Cardiac septum (tissue), 1 donor: Measurements from ENCODE around the gene CST9. TPM values are rescaled to one million over a fixed set of nuclear protein-coding genes. Genes with fewer than 3 reads are reported as not detected.

Experiments
- DNase-seq: peaks from one replicate; pipeline ENCODE4 v3.0.0-alpha.2; 2020; ENCODE audit warnings: low spot score
- intact Hi-C: fragments of 100-400 bp; cut with DNase I; formaldehyde crosslinking; loops from one replicate; pipeline ENCODE4 v1.14.0; 2022
- long read RNA-seq: library from polyadenylated mRNA; unstranded; transcript quantifications from one replicate; pipeline ENCODE4 v2.0.0, GENCODE V29; 2021
- total RNA-seq: library from RNA; stranded (reverse); fragmentation: NEBNext Ultra II Directional; extraction: Animal tissue kit (Norgen Biotek cat#: 25700); gene quantifications from one replicate; pipeline ENCODE4 v1.2.1, GENCODE V29; 2021
- donor health status: DM: no; HTN: no; CAD: no.

CST9 gene
- not detected for total RNA-seq
- long read RNA-seq, result 0 reads

GRCh38 chr20:23605867-23606651 lies at the start of gene CST9:
TSS of gene CST9 (minus strand) at chr20:23605917. CDS start at chr20:23605864, 53 bp downstream.
- intact Hi-C loops, result loop anchor here (5.0 kb wide), 2 partner anchors 164 to 239 kb away; no protein-coding TSS in a partner anchor
- no peak for DNase-seq

- intact Hi-C loops, result no loop called here
Observed at GRCh38 chr20:23654717-23655116, 49.0 kb upstream of the CST9 start.

GRCh38 chr20:23654000-23654399 lies 48.3 kb upstream of the CST9 start:
- intact Hi-C loops, result no loop called here

More at GRCh38 chr20:23654717-23655116, 49.0 kb upstream of the CST9 start:
- DNase-seq, result no peak

DNA sequence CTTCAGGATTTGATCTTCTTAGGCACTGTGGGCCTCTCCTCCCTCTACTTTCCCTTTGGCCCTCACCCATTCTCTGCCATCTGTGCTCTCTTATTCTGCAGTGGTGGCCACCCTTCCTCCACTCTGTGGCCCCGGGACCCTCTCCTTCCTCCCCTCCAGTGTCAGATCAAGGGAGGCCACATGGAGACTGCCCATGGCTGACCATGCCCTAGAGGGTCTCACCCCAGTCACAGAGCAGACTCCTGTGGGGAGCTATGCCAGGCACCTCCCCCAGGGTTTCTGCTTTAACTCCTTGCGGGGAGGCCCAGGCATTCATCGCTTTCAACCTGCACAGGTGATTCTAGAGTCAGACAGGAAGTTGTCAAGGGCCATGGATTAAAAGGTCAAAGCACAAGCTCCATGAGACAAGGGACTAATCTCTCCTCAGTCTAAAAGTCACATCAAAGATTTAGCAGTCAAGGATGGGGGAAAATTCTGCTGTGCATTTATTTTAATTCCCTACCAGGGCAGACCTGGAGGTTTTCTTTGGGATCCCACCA lies 47.8 kb upstream of the CST9 start:
- intact Hi-C loops, result no loop called here
- no peak for DNase-seq

More at GRCh38 chr20:23654000-23654399, 48.3 kb upstream of the CST9 start:
- no peak for DNase-seq

GRCh38 chr20:23652926-23653325 lies 47.2 kb upstream of the CST9 start:
- intact Hi-C loops, result no loop called here
- no peak for DNase-seq

DNA sequence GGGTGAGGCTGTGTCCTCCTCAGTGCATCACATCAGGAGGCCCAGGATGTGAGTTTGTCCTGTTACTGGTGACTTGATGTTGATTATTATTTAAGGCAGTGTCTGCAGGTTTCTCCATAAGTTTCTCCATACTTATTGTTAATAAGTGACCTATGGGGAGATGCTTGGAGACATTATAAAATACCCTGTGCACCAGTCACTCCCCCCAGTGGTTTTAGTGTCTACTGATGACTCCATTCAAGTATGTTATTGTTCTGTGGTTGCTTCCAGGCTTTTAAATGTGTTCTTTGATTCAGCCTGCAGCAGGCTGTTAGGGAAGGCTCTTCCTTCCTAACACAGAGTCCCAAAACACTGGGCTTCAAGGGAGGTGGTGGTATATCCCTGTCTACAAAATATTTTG lies 46.7 kb upstream of the CST9 start:
- intact Hi-C loops, result no loop called here
- DNase-seq, result no peak

GRCh38 chr20:23651117-23651516 lies 45.4 kb upstream of the CST9 start:
- DNase-seq, result no peak
- intact Hi-C loops, result no loop called here

DNA sequence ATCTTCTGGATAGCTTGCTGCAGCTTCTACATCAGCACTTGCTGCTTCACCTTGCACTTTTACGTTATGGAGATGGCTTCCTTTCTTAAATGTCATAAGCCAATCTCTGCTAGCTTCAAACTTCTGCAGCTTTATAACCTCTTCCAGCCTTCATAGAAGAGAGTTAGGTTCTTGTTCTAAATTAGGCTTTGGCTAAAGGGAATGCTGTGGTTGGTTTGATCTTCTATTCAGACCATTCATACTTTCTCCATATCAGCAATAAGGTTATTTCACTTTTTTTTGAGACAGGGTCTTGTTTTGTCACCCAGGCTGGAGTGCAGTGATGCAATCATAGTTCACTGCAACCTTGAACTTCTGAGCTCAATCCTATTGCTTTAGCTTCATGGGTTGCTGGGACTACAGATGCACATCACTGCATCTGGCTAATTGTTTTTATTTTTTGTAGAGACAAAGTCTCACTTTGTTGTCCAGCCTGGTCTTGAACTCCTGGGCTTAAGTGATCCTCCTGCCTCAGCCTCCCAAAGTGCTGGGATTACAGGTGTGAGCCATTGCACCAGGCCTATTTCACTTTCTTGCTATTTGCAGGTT lies 44.2 kb upstream of the CST9 start:
- peak; percentile 14 for DNase-seq
- intact Hi-C loops, result no loop called here

GRCh38 chr20:23649242-23649641 lies 43.5 kb upstream of the CST9 start:
- intact Hi-C loops, result no loop called here
- DNase-seq, result no peak

GRCh38 chr20:23647346-23647745 lies 41.6 kb upstream of the CST9 start:
- peak; percentile 26 for DNase-seq
- intact Hi-C loops, result no loop called here

- DNase-seq, result peak; percentile 9
- intact Hi-C loops, result no loop called here
Observed at GRCh38 chr20:23646106-23646873, 40.6 kb upstream of the CST9 start.

DNA sequence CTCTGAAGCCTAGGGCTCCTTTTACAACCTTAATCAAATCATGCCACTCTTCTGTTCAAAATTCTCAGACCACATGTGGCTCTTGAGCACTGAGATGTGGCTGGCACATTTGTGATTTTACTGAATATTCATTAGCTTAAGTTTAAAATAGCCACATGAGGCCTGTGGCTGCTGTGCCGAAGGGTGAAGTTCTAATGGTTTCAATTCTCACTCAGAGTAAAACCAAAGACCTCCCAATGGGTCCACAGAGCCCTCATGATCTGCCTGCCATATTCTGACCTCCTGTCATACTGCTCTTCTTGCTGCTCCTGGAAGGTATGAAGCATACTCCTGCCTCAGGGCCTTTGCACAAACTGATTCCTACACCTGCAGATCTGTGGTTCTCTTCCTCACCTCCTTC lies 39.9 kb upstream of the CST9 start:
- intact Hi-C loops, result no loop called here
- peak; percentile 22 for DNase-seq

GRCh38 chr20:23644164-23644563 lies 38.4 kb upstream of the CST9 start:
- DNase-seq, result peak; percentile 7
- intact Hi-C loops, result no loop called here

DNA sequence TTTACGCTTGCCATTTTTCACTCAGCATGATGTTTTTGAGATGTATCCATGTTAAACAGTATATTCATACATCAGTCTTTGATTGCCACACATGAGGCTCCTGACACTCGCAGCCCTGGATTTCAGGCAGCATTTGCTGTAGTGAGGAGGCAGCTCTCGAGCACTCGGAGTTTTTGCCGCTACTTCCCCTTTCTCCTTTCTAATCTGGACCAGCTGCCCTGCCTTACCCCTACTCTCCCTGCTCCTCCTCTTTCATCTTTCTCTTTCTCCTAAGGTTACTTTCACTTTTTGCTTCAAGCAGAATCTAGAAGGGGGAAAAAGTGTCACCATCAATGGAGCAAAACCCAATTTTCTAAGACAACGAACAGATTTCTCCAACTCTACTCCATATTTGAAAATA lies 37.9 kb upstream of the CST9 start:
- peak; percentile 47 for DNase-seq
- intact Hi-C loops, result no loop called here

GRCh38 chr20:23641936-23642751 lies 36.4 kb upstream of the CST9 start:
- intact Hi-C loops, result no loop called here
- DNase-seq, result peak; percentile 68

- intact Hi-C loops, result no loop called here
- DNase-seq, result no peak
Observed at GRCh38 chr20:23640671-23641667, 35.3 kb upstream of the CST9 start.

DNA sequence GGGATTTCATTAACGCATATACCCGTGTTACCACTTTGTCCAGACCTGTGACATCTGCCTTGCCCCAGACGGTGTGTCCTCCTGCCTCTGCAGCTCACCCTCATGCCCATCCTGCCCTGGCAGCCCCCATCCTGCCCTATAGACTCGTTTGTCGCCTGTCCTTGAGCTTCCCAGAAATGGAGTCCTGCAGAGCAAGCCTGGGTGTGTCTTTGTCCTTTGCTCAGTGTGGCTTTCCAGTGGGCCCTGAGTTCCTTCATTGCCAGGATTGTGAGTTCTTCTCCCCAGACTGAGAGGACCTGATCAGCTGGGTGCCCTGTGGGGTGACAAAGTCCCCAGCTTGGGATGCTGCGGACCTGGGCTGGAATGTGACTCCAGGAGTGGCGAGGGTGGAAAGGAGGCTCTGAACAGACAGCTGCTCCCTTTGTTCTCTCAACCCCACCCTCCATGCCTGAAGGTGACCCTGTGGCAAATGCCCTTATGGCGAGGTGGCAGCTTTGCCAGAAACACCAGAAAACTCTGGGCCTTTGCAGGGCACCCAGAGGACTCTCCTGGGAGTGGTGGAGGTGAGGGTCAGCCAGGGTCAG lies 34.4 kb upstream of the CST9 start:
- DNase-seq, result peak; percentile 24
- intact Hi-C loops, result no loop called here

DNA sequence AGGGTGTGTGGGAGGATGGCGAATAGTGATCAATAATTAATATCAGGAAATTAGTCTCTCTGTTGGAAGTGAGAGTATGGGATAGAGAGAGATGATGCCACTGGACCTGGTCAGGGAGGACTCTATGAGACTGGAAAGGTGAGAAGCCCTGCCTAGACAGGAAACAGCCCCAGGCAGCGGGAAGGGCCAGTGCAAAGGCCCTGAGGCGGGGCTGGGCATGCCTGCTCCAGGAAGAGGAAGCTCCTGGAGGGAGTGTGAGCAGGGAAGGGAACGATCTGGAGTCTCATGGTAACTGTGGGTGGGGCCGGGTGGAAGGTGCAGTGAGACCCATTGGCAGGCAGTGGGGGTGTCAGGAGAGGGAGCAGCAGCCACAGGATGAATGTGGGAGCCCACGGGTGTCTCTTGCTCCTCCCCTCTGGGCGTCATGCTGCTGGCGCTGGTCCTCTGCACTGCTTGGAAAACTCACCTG lies 33.8 kb upstream of the CST9 start:
- no peak for DNase-seq
- intact Hi-C loops, result no loop called here
